ENCODE data around the gene SPART.

DNA sequence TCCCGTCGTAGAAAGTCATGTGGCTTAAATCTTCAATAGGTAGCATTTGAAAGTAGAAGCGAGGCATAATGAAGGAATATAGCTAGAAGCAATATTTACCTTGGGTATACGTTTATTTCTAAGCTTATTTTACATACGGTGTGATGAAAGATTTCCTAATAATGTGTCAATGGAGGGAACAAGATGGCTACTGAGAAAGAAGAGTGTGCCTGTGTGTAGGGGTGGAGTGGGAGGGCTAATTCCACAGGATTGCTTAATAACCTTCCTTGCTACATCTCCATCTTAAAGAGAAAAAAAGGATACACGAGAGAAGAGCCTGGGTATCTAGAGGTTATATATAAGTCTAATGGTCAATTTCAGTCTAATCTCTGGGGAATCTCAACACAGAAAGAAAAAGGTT, 2.0 kb downstream of the SPART start:
- no peak for TF ChIP-seq EZH2phosphoT487 (IDR thresholded peaks at IDR 0.05; ENCODE audit: low read depth)
- TF ChIP-seq, protein P1, sequence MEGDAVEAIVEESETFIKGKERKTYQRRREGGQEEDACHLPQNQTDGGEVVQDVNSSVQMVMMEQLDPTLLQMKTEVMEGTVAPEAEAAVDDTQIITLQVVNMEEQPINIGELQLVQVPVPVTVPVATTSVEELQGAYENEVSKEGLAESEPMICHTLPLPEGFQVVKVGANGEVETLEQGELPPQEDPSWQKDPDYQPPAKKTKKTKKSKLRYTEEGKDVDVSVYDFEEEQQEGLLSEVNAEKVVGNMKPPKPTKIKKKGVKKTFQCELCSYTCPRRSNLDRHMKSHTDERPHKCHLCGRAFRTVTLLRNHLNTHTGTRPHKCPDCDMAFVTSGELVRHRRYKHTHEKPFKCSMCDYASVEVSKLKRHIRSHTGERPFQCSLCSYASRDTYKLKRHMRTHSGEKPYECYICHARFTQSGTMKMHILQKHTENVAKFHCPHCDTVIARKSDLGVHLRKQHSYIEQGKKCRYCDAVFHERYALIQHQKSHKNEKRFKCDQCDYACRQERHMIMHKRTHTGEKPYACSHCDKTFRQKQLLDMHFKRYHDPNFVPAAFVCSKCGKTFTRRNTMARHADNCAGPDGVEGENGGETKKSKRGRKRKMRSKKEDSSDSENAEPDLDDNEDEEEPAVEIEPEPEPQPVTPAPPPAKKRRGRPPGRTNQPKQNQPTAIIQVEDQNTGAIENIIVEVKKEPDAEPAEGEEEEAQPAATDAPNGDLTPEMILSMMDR (IDR thresholded peaks at IDR 0.05; ENCODE audit: low read depth, low read length): no peak
